ENCODE data around the gene MAPKAPK3.

Gene MAPKAPK3

DNA sequence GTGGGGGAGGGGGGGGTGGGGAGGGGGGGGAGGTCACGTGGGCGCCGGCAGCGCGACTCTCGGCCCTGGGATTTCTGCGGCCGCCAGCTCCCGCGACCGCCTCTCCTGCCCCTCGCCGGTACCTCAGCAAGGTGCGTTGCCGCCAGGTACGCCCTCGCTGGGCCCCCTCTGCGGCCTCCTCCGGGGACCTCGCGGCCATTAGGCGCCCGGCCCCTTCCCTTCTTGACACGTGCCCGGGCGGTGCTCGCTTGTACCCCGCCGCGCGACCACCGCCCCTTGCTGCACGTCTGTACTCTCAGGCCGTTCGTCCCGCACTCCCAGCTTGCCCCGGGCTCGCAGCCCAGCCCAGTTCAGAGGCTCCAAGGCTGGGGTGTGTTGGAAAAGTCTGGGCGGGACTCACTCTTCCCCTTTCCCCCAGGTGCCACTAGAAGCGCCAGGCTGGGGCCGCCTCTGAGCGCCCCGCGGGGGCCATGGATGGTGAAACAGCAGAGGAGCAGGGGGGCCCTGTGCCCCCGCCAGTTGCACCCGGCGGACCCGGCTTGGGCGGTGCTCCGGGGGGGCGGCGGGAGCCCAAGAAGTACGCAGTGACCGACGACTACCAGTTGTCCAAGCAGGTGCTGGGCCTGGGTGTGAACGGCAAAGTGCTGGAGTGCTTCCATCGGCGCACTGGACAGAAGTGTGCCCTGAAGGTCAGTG, at the start of gene MAPKAPK3:
Gene MAPKAPK3, plus strand, starts transcription at position 56 of the 696 bp plus-strand sequence. Its CDS starts 415 bp downstream, at position 471.
- DNase-seq (ENCODE audit: low spot score): no peak

DNA sequence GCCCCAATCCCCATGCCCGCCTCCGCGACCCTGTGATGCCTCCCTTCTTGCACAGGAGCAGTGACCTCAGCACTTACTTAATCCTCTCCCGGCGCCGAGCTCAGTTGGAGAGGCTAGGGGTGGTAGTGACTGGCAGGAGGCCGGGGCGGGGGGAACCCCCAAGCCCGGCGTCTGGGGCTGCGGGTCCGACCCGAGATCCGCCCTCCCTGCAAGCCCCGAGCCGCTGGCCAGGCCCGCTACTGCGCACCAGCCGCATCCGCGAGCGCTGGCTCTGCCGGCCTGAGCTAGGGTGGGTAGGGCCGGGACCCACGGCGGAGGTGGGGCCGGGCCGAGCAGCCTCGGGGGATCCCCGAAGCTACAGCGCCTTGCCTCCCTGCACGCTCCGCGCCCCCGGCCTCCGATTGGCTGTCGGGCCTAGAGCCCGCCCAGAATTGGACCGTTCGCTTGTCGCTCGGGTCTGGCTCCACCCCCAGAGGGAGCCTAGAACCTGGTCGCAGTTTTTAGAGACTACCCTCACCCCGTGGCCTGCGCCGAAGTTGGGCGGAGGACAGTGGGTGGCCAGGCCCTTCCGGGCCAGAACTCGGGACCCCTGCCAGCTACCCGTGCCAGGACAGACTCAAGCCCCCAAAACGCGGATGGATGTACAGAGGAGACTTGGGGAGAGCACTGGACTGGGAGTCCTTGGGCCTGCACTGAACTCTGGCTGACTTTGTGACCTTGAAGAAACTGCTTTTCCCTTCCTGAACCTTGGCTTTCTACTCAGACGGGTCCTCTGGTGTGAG, 49.4 kb upstream of the MAPKAPK3 start, which contains the start of gene C3orf18:
Gene C3orf18, minus strand, starts transcription at position 362 of the 782 bp plus-strand sequence. CDS start 2,048 bp downstream, outside the sequence.
- peak; percentile 73 for DNase-seq (ENCODE audit: low spot score)

GRCh38 chr3:50568947-50569749, 47.8 kb upstream of the MAPKAPK3 start, which contains the start of gene HEMK1:
Gene HEMK1, plus strand, starts transcription at chr3:50569522. Its CDS starts 1,583 bp downstream, at chr3:50571105.
- peak; percentile 89 for DNase-seq (ENCODE audit: low spot score)

- no peak for DNase-seq (ENCODE audit: low spot score)
These were observed 46.3 kb upstream of the MAPKAPK3 start for GRCh38 chr3:50570508-50571279.

- DNase-seq (ENCODE audit: low spot score): no peak
These were observed 45.5 kb upstream of the MAPKAPK3 start for GRCh38 chr3:50571486-50571885.

GRCh38 chr3:50572158-50572557, 44.8 kb upstream of the MAPKAPK3 start:
- DNase-seq (ENCODE audit: low spot score): peak; percentile 66

DNA sequence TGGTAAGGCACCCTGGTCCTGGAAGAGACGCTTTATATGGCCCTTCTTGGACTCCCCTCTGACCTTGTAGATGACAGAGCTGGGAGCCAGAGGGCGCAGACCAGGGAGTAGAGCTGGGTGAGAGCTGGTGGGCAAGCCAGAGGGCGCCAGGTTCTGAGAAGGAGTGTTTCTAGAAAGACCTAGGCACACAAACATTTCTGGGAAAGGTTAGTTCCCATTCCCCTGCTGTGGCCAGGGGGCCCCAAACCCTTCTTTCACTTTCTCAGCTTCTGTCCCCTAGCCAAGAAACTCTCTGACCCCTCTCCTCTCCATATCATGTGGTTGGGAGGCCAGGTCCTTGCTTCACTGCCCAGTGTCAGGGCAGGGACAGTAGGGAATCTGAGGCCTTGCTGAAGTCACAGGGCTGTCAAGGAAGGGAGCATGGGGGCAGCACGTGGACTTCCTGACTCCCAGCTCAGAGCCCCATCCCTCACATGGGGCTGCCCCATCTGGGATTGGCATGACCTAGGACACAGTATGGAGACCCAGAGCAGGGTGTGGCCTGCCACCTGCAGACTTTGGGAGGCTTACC, 44.1 kb upstream of the MAPKAPK3 start:
- no peak for DNase-seq (ENCODE audit: low spot score)

DNA sequence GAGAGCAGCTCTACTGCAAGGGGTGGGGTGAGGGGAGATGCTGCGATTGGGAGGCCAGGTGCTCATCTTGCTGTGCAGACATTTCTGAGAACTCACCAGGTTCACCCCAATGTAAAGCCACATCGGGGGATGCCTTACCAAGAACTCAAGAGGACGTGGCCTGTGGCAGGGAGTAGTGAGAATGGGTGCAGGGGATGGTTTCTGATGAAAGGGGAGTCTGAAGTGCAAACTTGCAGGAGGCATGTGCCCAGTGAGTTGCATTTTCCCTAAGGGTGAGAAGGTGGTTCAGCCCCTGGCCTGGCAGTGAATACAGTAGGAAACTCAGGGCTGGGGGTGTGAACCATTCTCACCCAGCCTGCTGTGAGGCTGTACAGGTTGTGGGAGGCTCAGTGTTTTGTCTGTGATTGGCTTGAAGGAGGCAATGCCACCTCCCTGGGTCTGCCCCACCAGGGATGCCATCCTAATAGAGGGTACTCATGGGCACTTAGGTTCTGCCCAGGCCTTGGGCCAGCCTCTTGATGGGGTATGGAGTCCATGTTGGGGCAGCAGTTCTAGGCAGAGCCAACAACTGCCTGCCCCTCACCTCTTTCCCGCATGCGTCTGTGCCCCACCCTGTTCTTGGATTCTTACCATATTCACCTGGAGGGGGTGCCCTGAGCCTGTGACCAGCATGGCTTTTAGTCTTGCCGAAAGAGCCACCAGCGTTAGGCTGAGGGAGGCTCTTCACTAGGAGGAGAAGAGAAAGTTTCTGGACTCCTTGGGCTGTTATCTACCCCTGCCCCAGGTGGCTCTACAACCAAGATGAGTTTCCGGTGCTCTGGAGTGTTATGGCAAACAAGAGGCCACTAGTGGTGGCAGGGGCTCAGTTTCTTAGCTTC, 43.1 kb upstream of the MAPKAPK3 start:
- no peak for DNase-seq (ENCODE audit: low spot score)

- DNase-seq (ENCODE audit: low spot score): no peak
These were observed 42.5 kb upstream of the MAPKAPK3 start for GRCh38 chr3:50574444-50574831.

- DNase-seq (ENCODE audit: low spot score): no peak
These were observed 41.6 kb upstream of the MAPKAPK3 start for GRCh38 chr3:50575372-50575771.

DNA sequence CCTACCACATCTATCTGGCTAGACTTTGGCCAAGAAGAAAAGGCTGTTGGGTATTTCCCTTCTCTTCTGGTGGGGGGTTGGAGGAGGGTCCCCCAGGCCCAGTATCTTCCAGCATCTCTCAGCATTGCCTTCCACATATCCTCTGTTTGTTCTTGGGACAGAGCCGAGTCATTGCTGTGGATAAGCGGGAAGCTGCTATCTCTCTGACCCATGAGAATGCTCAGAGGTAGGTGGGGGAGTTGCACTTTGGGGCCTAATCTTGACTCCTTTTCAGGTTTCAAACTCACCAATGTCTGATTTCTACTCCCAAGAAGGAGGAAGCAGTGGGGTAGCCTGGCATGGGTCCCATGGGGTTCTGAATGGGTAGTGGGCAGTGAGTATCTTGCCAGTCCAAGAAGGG, 39.6 kb upstream of the MAPKAPK3 start:
- DNase-seq (ENCODE audit: low spot score): no peak

- DNase-seq (ENCODE audit: low spot score): no peak
These were observed 36.1 kb upstream of the MAPKAPK3 start for GRCh38 chr3:50580683-50581458.

- no peak for DNase-seq (ENCODE audit: low spot score)
These were observed 35.5 kb upstream of the MAPKAPK3 start for GRCh38 chr3:50581459-50581842.

DNA sequence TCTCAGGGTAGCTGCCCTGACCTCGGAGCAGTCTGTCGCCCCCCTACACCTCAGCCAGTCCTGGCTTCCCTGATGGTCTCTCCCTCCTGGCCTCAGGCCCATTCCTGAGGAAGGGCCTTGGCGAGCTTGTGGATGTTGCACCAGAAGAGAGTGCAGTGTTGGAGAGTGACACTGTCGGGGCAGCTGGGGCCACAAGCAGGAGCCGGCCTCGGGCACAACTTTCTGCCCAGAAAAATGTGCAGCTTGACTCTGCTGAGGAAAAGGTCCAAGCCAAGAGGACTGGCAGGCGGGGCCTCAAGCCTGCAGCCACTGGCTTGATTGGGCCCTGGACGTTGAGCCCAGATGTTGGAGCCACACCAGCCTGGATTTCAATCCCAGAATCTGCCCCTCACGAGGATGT, 34.9 kb upstream of the MAPKAPK3 start:
- no peak for DNase-seq (ENCODE audit: low spot score)

DNA sequence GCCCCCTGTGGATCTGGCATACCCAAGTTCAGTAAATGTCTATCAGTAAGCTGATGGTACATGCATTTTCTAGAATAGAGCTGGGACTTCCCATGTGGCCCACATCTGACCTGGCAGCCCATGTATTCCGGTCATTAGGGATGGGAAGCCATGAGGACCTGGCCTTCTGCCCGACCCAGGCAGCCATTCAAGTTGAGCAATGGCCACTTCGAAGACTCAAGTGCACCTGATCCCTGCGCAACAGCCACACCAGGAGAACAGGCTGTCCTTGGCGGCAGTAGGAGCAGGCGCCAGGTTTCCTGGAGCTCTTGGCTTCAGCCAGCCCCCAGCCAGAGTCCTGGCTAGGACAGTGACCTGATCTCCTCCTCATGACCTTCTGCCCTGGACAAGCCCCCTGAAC, 33.1 kb upstream of the MAPKAPK3 start:
- DNase-seq (ENCODE audit: low spot score): no peak

DNA sequence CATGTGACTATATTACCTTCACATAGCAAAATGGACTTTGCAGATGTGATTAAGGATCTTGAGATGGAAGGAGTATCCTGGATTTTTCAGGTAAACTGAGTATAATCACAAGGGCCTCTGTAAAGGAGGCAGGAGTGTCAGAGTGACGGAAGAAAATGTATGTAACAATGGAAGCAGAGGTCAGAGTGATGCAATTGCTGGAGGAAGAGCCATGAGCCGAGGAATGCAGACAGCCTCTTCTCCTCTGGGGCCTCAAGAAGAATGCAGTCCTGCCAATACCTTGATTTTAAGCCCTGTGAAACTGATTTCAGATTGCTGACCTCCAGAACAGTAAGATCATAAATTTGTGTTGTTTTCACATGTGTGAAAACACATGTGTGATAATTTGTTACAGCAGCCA, 32.6 kb upstream of the MAPKAPK3 start:
- no peak for DNase-seq (ENCODE audit: low spot score)

- DNase-seq (ENCODE audit: low spot score): no peak
These were observed 30.8 kb upstream of the MAPKAPK3 start for GRCh38 chr3:50585919-50586762.

GRCh38 chr3:50586763-50587070, 30.2 kb upstream of the MAPKAPK3 start:
- DNase-seq (ENCODE audit: low spot score): no peak

DNA sequence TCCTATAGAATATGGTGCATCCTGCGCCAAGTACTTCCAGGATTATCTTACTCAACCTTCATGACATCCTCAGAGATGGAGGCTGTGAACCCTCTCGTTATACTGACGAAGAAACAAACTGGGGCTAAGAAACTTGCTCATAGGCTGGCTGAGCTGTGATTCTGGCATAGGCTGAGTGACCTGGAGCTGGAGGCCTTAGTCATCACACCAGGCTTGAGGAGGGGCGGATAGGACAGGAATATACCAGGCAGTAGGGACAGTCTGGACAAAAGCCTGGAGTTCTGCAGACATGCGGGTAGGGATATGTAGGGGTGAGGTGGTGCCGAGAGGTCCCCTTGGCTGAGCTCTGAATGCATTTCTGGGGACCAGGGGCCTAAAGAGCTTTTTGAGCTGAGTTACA, 29.6 kb upstream of the MAPKAPK3 start:
- no peak for DNase-seq (ENCODE audit: low spot score)

Data from kidney capillary endothelial cell (primary cell).